H9 (cell line): Measurements from ENCODE around the gene BROX. TPM values are rescaled to one million over a fixed set of nuclear protein-coding genes. Genes with fewer than 3 reads are reported as not detected.
"Not testable (repeated sequence)": the region's sequence is repeated elsewhere in the genome, so short reads cannot be mapped to it uniquely, and the experiment has no call there.

Experiments
- DNase-seq: peaks from one replicate; pipeline ENCODE4 v3.0.0-alpha.2; 2017
- H2AFZ ChIP-seq: one replicate; pipeline ENCODE4 v1.6.1; 2013; ENCODE audit warnings: mild to moderate bottlenecking, low read length, control low read depth, moderate library complexity
- H2AK5ac ChIP-seq: 2 replicates; pipeline ENCODE4 v1.6.1; 2013; ENCODE audit warnings: low read length, control low read depth, mixed read lengths; ENCODE audit not compliant: insufficient read length
- H2BK120ac ChIP-seq: one replicate; pipeline ENCODE4 v1.6.1; 2013; ENCODE audit warnings: low read depth, mild to moderate bottlenecking, low read length, control low read depth, inconsistent platforms; ENCODE audit not compliant: poor library complexity, severe bottlenecking
- H2BK12ac ChIP-seq: 2 replicates; pipeline ENCODE4 v1.6.1; 2013; ENCODE audit warnings: low read length, control low read depth, mixed read lengths, low read depth; ENCODE audit not compliant: insufficient read length
- H2BK15ac ChIP-seq: 2 replicates; pipeline ENCODE4 v1.6.1; 2013; ENCODE audit warnings: low read depth, low read length, control low read depth
- H2BK20ac ChIP-seq: one replicate; pipeline ENCODE4 v1.6.1; 2013; ENCODE audit warnings: low read depth, mild to moderate bottlenecking, low read length, control low read depth, inconsistent platforms; ENCODE audit not compliant: poor library complexity, severe bottlenecking
- H2BK5ac ChIP-seq: 2 replicates; pipeline ENCODE4 v1.6.1; 2013; ENCODE audit warnings: low read length, control low read depth, mixed read lengths; ENCODE audit not compliant: insufficient read length
- H3K14ac ChIP-seq: 2 replicates; pipeline ENCODE4 v1.6.1; 2013; ENCODE audit warnings: low read length, control low read depth; ENCODE audit not compliant: insufficient read depth
- H3K18ac ChIP-seq: 2 replicates; pipeline ENCODE4 v1.6.1; 2013; ENCODE audit warnings: low read depth, mild to moderate bottlenecking, mixed read lengths, low read length, control low read depth; ENCODE audit not compliant: insufficient read length
- H3K23ac ChIP-seq: 2 replicates; pipeline ENCODE4 v1.6.1; 2013; ENCODE audit warnings: low read length, control low read depth, mixed read lengths, low read depth; ENCODE audit not compliant: insufficient read length
- H3K23me2 ChIP-seq: 2 replicates; pipeline ENCODE4 v1.6.1; 2013; ENCODE audit warnings: low read depth, mild to moderate bottlenecking, mixed read lengths, low read length, control low read depth; ENCODE audit not compliant: insufficient read length, poor library complexity, severe bottlenecking
- H3K27ac ChIP-seq: 2 replicates; pipeline ENCODE4 v1.5.1; 2013; ENCODE audit warnings: low read length, control low read depth, mixed read lengths, low read depth; ENCODE audit not compliant: insufficient read length
- H3K27me3 ChIP-seq: 2 replicates; pipeline ENCODE4 v1.6.1; 2013; ENCODE audit warnings: low read length, control low read depth, inconsistent platforms; ENCODE audit not compliant: insufficient read depth
- H3K4ac ChIP-seq: 2 replicates; pipeline ENCODE4 v1.6.1; 2013; ENCODE audit warnings: low read depth, mild to moderate bottlenecking, control low read depth, inconsistent platforms, low read length, moderate library complexity
- H3K4me1 ChIP-seq: 2 replicates; pipeline ENCODE4 v1.6.1; 2013; ENCODE audit warnings: low read length, control low read depth, inconsistent platforms; ENCODE audit not compliant: insufficient read depth
- H3K4me2 ChIP-seq: 2 replicates; pipeline ENCODE4 v1.6.1; 2013; ENCODE audit warnings: low read length, control low read depth, mixed read lengths; ENCODE audit not compliant: insufficient read length, insufficient read depth
- H3K56ac ChIP-seq: 2 replicates; pipeline ENCODE4 v1.6.1; 2013; ENCODE audit warnings: low read depth, mild to moderate bottlenecking, mixed read lengths, low read length, control low read depth; ENCODE audit not compliant: insufficient read length
- H3K79me1 ChIP-seq: 2 replicates; pipeline ENCODE4 v1.6.1; 2013; ENCODE audit warnings: low read depth, mild to moderate bottlenecking, moderate library complexity, low read length, control low read depth, inconsistent platforms; ENCODE audit not compliant: insufficient read depth, poor library complexity, severe bottlenecking
- H3K79me2 ChIP-seq: 2 replicates; pipeline ENCODE4 v1.6.1; 2013; ENCODE audit warnings: low read length, control low read depth, inconsistent platforms; ENCODE audit not compliant: insufficient read depth
- H3K9ac ChIP-seq: 2 replicates; pipeline ENCODE4 v1.6.1; 2013; ENCODE audit warnings: low read length, control low read depth, mixed read lengths; ENCODE audit not compliant: insufficient read length; ENCODE audit errors: extremely low read depth
- H3K9me3 ChIP-seq: one replicate; pipeline ENCODE4 v1.6.1; 2013; ENCODE audit warnings: low read depth, low read length, inconsistent platforms; ENCODE audit not compliant: control insufficient read depth
- H3T11ph ChIP-seq: one replicate; pipeline ENCODE4 v1.6.1; 2013; ENCODE audit warnings: mild to moderate bottlenecking, low read length, control low read depth, inconsistent platforms
- H4K20me1 ChIP-seq: one replicate; pipeline ENCODE4 v1.6.1; 2013; ENCODE audit not compliant: control insufficient read depth, insufficient read length, insufficient read depth
- H4K5ac ChIP-seq: 2 replicates; pipeline ENCODE4 v1.6.1; 2013; ENCODE audit warnings: low read depth, mild to moderate bottlenecking, mixed read lengths, low read length, control low read depth; ENCODE audit not compliant: insufficient read length
- H4K8ac ChIP-seq: replicated peaks from 2 replicates; pipeline ENCODE4 v1.6.1; 2013; ENCODE audit warnings: low read length, control low read depth, mixed read lengths, low read depth; ENCODE audit not compliant: insufficient read length
- H4K91ac ChIP-seq: 2 replicates; pipeline ENCODE4 v1.6.1; 2013; ENCODE audit warnings: low read depth, mild to moderate bottlenecking, moderate library complexity, mixed read lengths, low read length, control low read depth; ENCODE audit not compliant: insufficient read length
- H3K27ac Mint-ChIP-seq, 3 experiments: 2 replicates in 2 of 3; 3 replicates in 1 of 3; pipeline ENCODE4 v1.8.0; 2020 to 2021; ENCODE audit warnings: mixed read lengths in 3 of 3, mild to moderate bottlenecking in 1 of 3, moderate library complexity in 1 of 3
- H3K27me3 Mint-ChIP-seq: 2 replicates; pipeline ENCODE4 v1.8.0; 2021; ENCODE audit warnings: low read depth, mild to moderate bottlenecking, moderate library complexity, mixed read lengths
- H3K36me3 Mint-ChIP-seq, 3 experiments: 2 replicates in 2 of 3; 3 replicates in 1 of 3; pipeline ENCODE4 v1.8.0; 2020 to 2021; ENCODE audit warnings: low read depth in 3 of 3, mixed read lengths in 3 of 3; ENCODE audit not compliant: insufficient read depth in 1 of 3
- H3K4me1 Mint-ChIP-seq, 2 experiments: 2 replicates each; pipeline ENCODE4 v1.8.0; 2020; ENCODE audit warnings: mixed read lengths in 2 of 2
- H3K4me3 Mint-ChIP-seq, 2 experiments: 2 replicates in 1 of 2; 3 replicates in 1 of 2; pipeline ENCODE4 v1.8.0; 2020 to 2021; ENCODE audit warnings: mild to moderate bottlenecking in 2 of 2, mixed read lengths in 2 of 2, moderate library complexity in 1 of 2
- H3K9me3 Mint-ChIP-seq, 2 experiments: 2 replicates in 1 of 2; 3 replicates in 1 of 2; pipeline ENCODE4 v1.8.0; 2020; ENCODE audit warnings: mild to moderate bottlenecking in 2 of 2, mixed read lengths in 2 of 2, moderate library complexity in 1 of 2
- CTCF ChIP-seq: fragments of 200-600 bp; sonication (generic); conservative IDR thresholded peaks from 3 replicates; pipeline ENCODE4 v1.8.0; 2021; ENCODE audit warnings: antibody characterized with exemption, mild to moderate bottlenecking
- WGBS: extraction: QIAGEN DNeasy Blood & Tissue Kit; methylation state at CpG from one replicate; pipeline ENCODE4 v1.1.7; 2013; ENCODE audit warnings: missing lambda C conversion rate, low lambda C conversion rate, mixed read lengths; ENCODE audit not compliant: insufficient read length; ENCODE audit errors: extremely low coverage; 5-methylcytosine and 5-hydroxymethylcytosine counted together
- total RNA-seq: library from RNA; stranded (reverse); gene quantifications from 2 replicates; pipeline ENCODE4 v1.2.1, GENCODE V29; 2021

BROX gene
- total RNA-seq, 1 experiment from 2014 or later = 27.8 TPM

- no peak overlapping the region for H3K14ac ChIP-seq
- H4K8ac ChIP-seq = no peak overlapping the region
- no peak overlapping the region for H3K4me2 ChIP-seq
- no peak overlapping the region for H3K9ac ChIP-seq
- no CpG with 5 or more reads among the region's 7 CpGs for WGBS
- H2BK20ac ChIP-seq = no peak overlapping the region
- H3K9me3 Mint-ChIP-seq = no peaks in the 10 kb centered on the region
- H3K23me2 ChIP-seq = no peaks in the 10 kb centered on the region
- no peak overlapping the region for H2BK15ac ChIP-seq
- no peak overlapping the region for H2BK120ac ChIP-seq
- H2BK5ac ChIP-seq = no peak overlapping the region
- no peak overlapping the region for H3K56ac ChIP-seq
- H4K5ac ChIP-seq = no peak overlapping the region
- H2AK5ac ChIP-seq = no peak overlapping the region
- no peak overlapping the region for H4K91ac ChIP-seq
- DNase-seq = no peak
- H4K20me1 ChIP-seq = no peaks in the 10 kb centered on the region
- H3K4me1 Mint-ChIP-seq = no peaks in the 10 kb centered on the region
- no peak overlapping the region for H3K27ac ChIP-seq
- no peak overlapping the region for H3K23ac ChIP-seq
- peak overlapping the region in 1 of 3 experiments; percentile 39; a peak in 1 of 7 replicates for H3K27ac Mint-ChIP-seq
- H3K79me2 ChIP-seq = no peaks in the 10 kb centered on the region
- H3K18ac ChIP-seq = no peak overlapping the region
- H3K4ac ChIP-seq = no peak overlapping the region
- no peak overlapping the region for H3T11ph ChIP-seq
- H3K9me3 ChIP-seq = no peaks in the 10 kb centered on the region
- H3K79me1 ChIP-seq = no peaks in the 10 kb centered on the region
- H3K27me3 Mint-ChIP-seq = no peaks in the 10 kb centered on the region; the same call in 1 of the 2 replicates
- TF ChIP-seq CTCF = no peak
- H3K4me1 ChIP-seq = no peaks in the 10 kb centered on the region
- H3K36me3 Mint-ChIP-seq = peaks cover 11 to 67% (median 51%) of the 10 kb centered on the region in 3 experiments; a peak in 6 of 7 replicates
- H3K27me3 ChIP-seq = no peaks in the 10 kb centered on the region
- no peak overlapping the region for H3K4me3 Mint-ChIP-seq
- H2AFZ ChIP-seq = no peak overlapping the region
- no peak overlapping the region for H2BK12ac ChIP-seq
Observed at GRCh38 chr1:222665964-222666363, 46.4 kb upstream of the BROX start.

GRCh38 chr1:222668184-222668583 lies 44.2 kb upstream of the BROX start:
- H3K4me2 ChIP-seq, H3K4me1 Mint-ChIP-seq, H3K9ac ChIP-seq, DNase-seq, H3K9me3 Mint-ChIP-seq, H2AK5ac ChIP-seq, H4K8ac ChIP-seq, H3K4me3 Mint-ChIP-seq, H3K23ac ChIP-seq, H4K20me1 ChIP-seq, H2BK15ac ChIP-seq, H2BK20ac ChIP-seq, H2AFZ ChIP-seq, H3K79me2 ChIP-seq, H3K27ac Mint-ChIP-seq, H3K14ac ChIP-seq, H3K56ac ChIP-seq, H3K18ac ChIP-seq, H3T11ph ChIP-seq, H4K91ac ChIP-seq, H3K9me3 ChIP-seq, H3K23me2 ChIP-seq, H3K4ac ChIP-seq, H3K27me3 Mint-ChIP-seq, H3K4me1 ChIP-seq, H2BK12ac ChIP-seq, H3K79me1 ChIP-seq, H2BK5ac ChIP-seq, H4K5ac ChIP-seq, H3K27ac ChIP-seq, H2BK120ac ChIP-seq, H3K27me3 ChIP-seq: not testable (repeated sequence)
- peaks cover 10 to 67% (median 50%) of the 10 kb centered on the region in 3 experiments; a peak in 6 of 7 replicates for H3K36me3 Mint-ChIP-seq
- no CpG with 5 or more reads among the region's 4 CpGs for WGBS
